ENCODE results near the gene CD52. TPM values are rescaled to one million over a fixed set of nuclear protein-coding genes. Genes with fewer than 3 reads are reported as not detected.

The CD52 gene
- total and polyA plus RNA-seq, 2 of the 13 experiments (the other 11 are each of a cell fraction or from before 2014, with no cell fraction given): 0.32 TPM; not detected in 1

GRCh38 chr1:26275580-26276431 is 42.0 kb upstream of the CD52 start (continued):
- TF ChIP-seq ZNF318 (CRISPR knock-in tag; IDR thresholded peaks at IDR 0.05): no peak
- TF ChIP-seq ZNF513 (CRISPR knock-in tag; conservative IDR thresholded peaks at IDR 0.05): no peak

All from HepG2 (cell line).